Measurements from ENCODE around the gene RFX3.

The RFX3 gene

GRCh38 chr9:3471883-3472282 is 53.9 kb downstream of the RFX3 start:
- Histone ChIP-seq H3K36me3 (no peaks in the 10 kb centered on the region), H3K27me3 (no peaks in the 10 kb centered on the region), H3K4me1 (peaks cover 0 to 24% (median 0%) of the 10 kb centered on the region in 4 donors), H3K9me3 (no peaks in the 10 kb centered on the region), H3K4me3 (no peak overlapping the region), H3K27ac (no peak overlapping the region)
- intact Hi-C loops (cut with DNase I; ENCODE audit: low total_unique reads): no loop called here
- TF ChIP-seq CTCF (IDR thresholded peaks at IDR 0.05): no peak
- DNase-seq: no peak

GRCh38 chr9:3468421-3469205 is 57.2 kb downstream of the RFX3 start:
- intact Hi-C loops (cut with DNase I; ENCODE audit: low total_unique reads): no loop called here
- no peaks in the 10 kb centered on the region for H3K27me3 ChIP-seq
- H3K27ac ChIP-seq: no peak overlapping the region
- peaks cover 0 to 24% (median 0%) of the 10 kb centered on the region in 4 donors for H3K4me1 ChIP-seq
- no peak for DNase-seq
- H3K4me3 ChIP-seq: no peak overlapping the region
- no peaks in the 10 kb centered on the region for H3K36me3 ChIP-seq
- H3K9me3 ChIP-seq: no peaks in the 10 kb centered on the region
- TF ChIP-seq CTCF (IDR thresholded peaks at IDR 0.05): no peak

GRCh38 chr9:3467593-3468219 is 58.1 kb downstream of the RFX3 start:
- no peaks in the 10 kb centered on the region for H3K27me3 ChIP-seq
- peak; percentile 62 to 66 for DNase-seq
- no peak overlapping the region for H3K27ac ChIP-seq
- no peak overlapping the region for H3K4me3 ChIP-seq
- H3K36me3 ChIP-seq: no peaks in the 10 kb centered on the region
- no peaks in the 10 kb centered on the region for H3K9me3 ChIP-seq
- peaks cover 0 to 24% (median 0%) of the 10 kb centered on the region in 4 donors for H3K4me1 ChIP-seq
- intact Hi-C loops (cut with DNase I; ENCODE audit: low total_unique reads): no loop called here
- peak; percentile 44 to 71 for TF ChIP-seq CTCF (IDR thresholded peaks at IDR 0.05)

- Histone ChIP-seq H3K4me3 (no peak overlapping the region), H3K4me1 (peaks cover 0 to 14% (median 0%) of the 10 kb centered on the region in 4 donors), H3K27ac (no peak overlapping the region), H3K36me3 (no peaks in the 10 kb centered on the region), H3K9me3 (no peaks in the 10 kb centered on the region), H3K27me3 (no peaks in the 10 kb centered on the region)
- no peak for TF ChIP-seq CTCF (IDR thresholded peaks at IDR 0.05)
- intact Hi-C loops (cut with DNase I; ENCODE audit: low total_unique reads): no loop called here
- DNase-seq: no peak
Measured at GRCh38 chr9:3464033-3464638, 61.7 kb downstream of the RFX3 start.

- no peak overlapping the region for H3K27ac ChIP-seq
- peaks cover 0 to 3% (median 0%) of the 10 kb centered on the region in 4 donors for H3K4me1 ChIP-seq
- no peak for DNase-seq
- no peaks in the 10 kb centered on the region for H3K36me3 ChIP-seq
- H3K9me3 ChIP-seq: no peaks in the 10 kb centered on the region
- intact Hi-C loops (cut with DNase I; ENCODE audit: low total_unique reads): no loop called here
- H3K4me3 ChIP-seq: no peak overlapping the region
- no peaks in the 10 kb centered on the region for H3K27me3 ChIP-seq
- TF ChIP-seq CTCF (IDR thresholded peaks at IDR 0.05): no peak
Measured at GRCh38 chr9:3458806-3459475, 66.9 kb downstream of the RFX3 start.
